GM19438 (cell line): ENCODE data around the gene C10orf120.

ENCODE experiments used
- ATAC-seq: cut with Tn5 transposase; IDR thresholded peaks from one replicate; pipeline ENCODE4 v1.9.1; 2021; ENCODE audit warnings: low read depth; ENCODE audit not compliant: unreplicated experiment

Gene C10orf120

GRCh38 chr10:122706467-122706866, 6.8 kb upstream of the C10orf120 start:
- ATAC-seq = no peak

GRCh38 chr10:122703483-122704448, 4.1 kb upstream of the C10orf120 start:
- peak; percentile 62 for ATAC-seq

- ATAC-seq = no peak
Measured at GRCh38 chr10:122702275-122702674, 2.6 kb upstream of the C10orf120 start.

GRCh38 chr10:122701652-122702051, 2.0 kb upstream of the C10orf120 start:
- no peak for ATAC-seq

GRCh38 chr10:122696687-122697086, 3.0 kb downstream of the C10orf120 start:
- ATAC-seq = no peak

GRCh38 chr10:122692744-122693143, 6.9 kb downstream of the C10orf120 start:
- ATAC-seq = no peak

- no peak for ATAC-seq
Measured at GRCh38 chr10:122689146-122689820, 10.4 kb downstream of the C10orf120 start.

- no peak for ATAC-seq
Measured at GRCh38 chr10:122688293-122688989, 11.2 kb downstream of the C10orf120 start.

GRCh38 chr10:122682522-122682921, 17.1 kb downstream of the C10orf120 start:
- no peak for ATAC-seq

- ATAC-seq = no peak
Measured at GRCh38 chr10:122678266-122678665, 21.4 kb downstream of the C10orf120 start.

- no peak for ATAC-seq
Measured at GRCh38 chr10:122675278-122675677, 24.4 kb downstream of the C10orf120 start.

GRCh38 chr10:122674781-122675180, 24.9 kb downstream of the C10orf120 start:
- ATAC-seq = no peak

- ATAC-seq = no peak
Measured at GRCh38 chr10:122673731-122674130, 25.9 kb downstream of the C10orf120 start.

GRCh38 chr10:122673269-122673668, 26.4 kb downstream of the C10orf120 start:
- no peak for ATAC-seq

GRCh38 chr10:122672655-122673054, 27.0 kb downstream of the C10orf120 start:
- ATAC-seq = no peak

- ATAC-seq = no peak
Measured at GRCh38 chr10:122671355-122671754, 28.3 kb downstream of the C10orf120 start.

GRCh38 chr10:122669842-122670241, 29.8 kb downstream of the C10orf120 start:
- ATAC-seq = no peak

GRCh38 chr10:122669045-122669444, 30.6 kb downstream of the C10orf120 start:
- no peak for ATAC-seq

- ATAC-seq = no peak
Measured at GRCh38 chr10:122665946-122666345, 33.7 kb downstream of the C10orf120 start.

- no peak for ATAC-seq
Measured at GRCh38 chr10:122665329-122665860, 34.3 kb downstream of the C10orf120 start.

GRCh38 chr10:122664501-122664900, 35.1 kb downstream of the C10orf120 start:
- ATAC-seq = no peak
